Suprapubic skin (tissue), 4 donors: Measurements from ENCODE around the gene SH3BGR.

ENCODE experiments used
- CTCF ChIP-seq, 2 donors: fragments of 200-600 bp in 1 of 2; fragments of 450-650 bp in 1 of 2; sonication (generic) in 1 of 2; IDR thresholded peaks; one replicate each; pipeline ENCODE4 v1.5.1; 2016 to 2019; ENCODE audit warnings: antibody characterized with exemption in 2 of 2, mild to moderate bottlenecking in 1 of 2, moderate library complexity in 1 of 2
- POLR2A ChIP-seq, 2 donors: fragments of 450-650 bp; IDR thresholded peaks; one replicate each; pipeline ENCODE4 v1.6.1; 2017; ENCODE audit warnings: antibody characterized with exemption in 2 of 2, mild to moderate bottlenecking in 2 of 2, moderate library complexity in 2 of 2
- POLR2AphosphoS5 ChIP-seq, 3 donors: sonication (generic); formaldehyde crosslinking; IDR thresholded peaks; one replicate each; pipeline ENCODE4 v1.6.1; 2017; ENCODE audit warnings: antibody characterized with exemption in 3 of 3

GRCh38 chr21:39518055-39518846 lies 66.5 kb downstream of the SH3BGR start:
- TF ChIP-seq CTCF (IDR thresholded peaks at IDR 0.05) (peak; percentile 59 to 78), POLR2AphosphoS5 (IDR thresholded peaks at IDR 0.05) (no peak), POLR2A (IDR thresholded peaks at IDR 0.05) (no peak)
